H54 (cell line): Measurements from ENCODE around the gene RAD51.

ENCODE experiments used
- DNase-seq: peaks from one replicate; pipeline ENCODE4 v3.0.0; 2011; ENCODE audit warnings: low spot score, mixed read lengths; ENCODE audit not compliant: insufficient read length
- FAIRE-seq: peaks from 3 replicates; lab custom pipeline; 2011; peaks lifted over from hg19 to GRCh38; lab: Jason Lieb, UNC
- POLR2A ChIP-seq: IDR thresholded peaks from 2 replicates; pipeline ENCODE4 v1.6.1; 2011; ENCODE audit warnings: low read depth, mild to moderate bottlenecking, low read length

The RAD51 gene

GRCh38 chr15:40762919-40763800, 68.2 kb downstream of the RAD51 start:
- no peak for FAIRE-seq
- no peak for DNase-seq
- no peak for TF ChIP-seq POLR2A

DNA sequence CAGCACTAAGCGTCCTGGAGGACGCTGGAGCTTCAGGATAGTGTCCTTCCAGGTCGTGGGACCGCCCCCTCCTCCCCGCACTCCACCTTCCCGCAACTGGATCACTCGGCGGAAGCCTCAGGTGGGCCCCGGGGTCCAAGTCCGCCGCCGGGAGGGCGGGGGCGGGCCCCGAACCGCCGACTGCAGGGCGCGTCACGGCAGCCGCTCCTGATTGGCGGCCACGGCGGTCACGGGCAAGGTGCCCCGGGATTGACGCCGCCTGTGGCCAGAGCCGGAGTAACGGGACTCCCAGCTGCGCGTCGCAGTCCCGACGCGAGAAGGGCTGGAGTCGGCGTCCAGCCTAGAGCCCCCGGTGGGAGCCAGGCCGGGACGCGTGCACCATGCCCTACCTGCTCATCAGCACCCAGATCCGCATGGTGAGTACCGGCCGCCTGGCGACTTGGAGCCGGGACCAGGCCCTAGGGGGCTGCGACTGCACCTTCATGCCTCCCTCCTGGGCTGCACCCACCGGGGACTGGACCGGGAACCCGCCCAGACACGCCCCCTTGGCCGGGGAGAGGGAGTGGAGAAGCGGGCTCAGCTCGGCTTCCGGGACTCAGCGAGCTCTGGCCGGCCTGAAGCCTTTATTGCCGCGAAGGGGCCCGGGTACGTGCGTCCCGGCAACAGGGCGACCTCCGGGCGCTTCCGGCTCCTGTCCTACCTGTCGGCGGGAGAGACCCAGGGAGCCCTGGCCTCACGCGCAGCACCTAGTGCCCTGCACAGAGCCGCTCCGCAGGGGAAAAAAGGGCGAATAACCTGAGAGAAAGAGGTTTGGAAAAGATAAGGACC, 69.0 kb downstream of the RAD51 start, which contains the start of gene GCHFR:
GCHFR (plus strand) TSS at position 268 of the 828 bp plus-strand sequence; CDS start at position 381, 113 bp downstream.
- DNase-seq (no peak), FAIRE-seq (no peak)
- TF ChIP-seq POLR2A, result no peak

- no peak for TF ChIP-seq POLR2A
- DNase-seq (no peak), FAIRE-seq (no peak)
Measured at GRCh38 chr15:40764629-40765103, 69.7 kb downstream of the RAD51 start.

GRCh38 chr15:40766194-40766815, 71.3 kb downstream of the RAD51 start:
- FAIRE-seq (no peak), DNase-seq (no peak)
- no peak for TF ChIP-seq POLR2A

GRCh38 chr15:40766906-40767837, 72.2 kb downstream of the RAD51 start:
- DNase-seq (peak; percentile 81), FAIRE-seq (no peak)
- no peak for TF ChIP-seq POLR2A

DNA sequence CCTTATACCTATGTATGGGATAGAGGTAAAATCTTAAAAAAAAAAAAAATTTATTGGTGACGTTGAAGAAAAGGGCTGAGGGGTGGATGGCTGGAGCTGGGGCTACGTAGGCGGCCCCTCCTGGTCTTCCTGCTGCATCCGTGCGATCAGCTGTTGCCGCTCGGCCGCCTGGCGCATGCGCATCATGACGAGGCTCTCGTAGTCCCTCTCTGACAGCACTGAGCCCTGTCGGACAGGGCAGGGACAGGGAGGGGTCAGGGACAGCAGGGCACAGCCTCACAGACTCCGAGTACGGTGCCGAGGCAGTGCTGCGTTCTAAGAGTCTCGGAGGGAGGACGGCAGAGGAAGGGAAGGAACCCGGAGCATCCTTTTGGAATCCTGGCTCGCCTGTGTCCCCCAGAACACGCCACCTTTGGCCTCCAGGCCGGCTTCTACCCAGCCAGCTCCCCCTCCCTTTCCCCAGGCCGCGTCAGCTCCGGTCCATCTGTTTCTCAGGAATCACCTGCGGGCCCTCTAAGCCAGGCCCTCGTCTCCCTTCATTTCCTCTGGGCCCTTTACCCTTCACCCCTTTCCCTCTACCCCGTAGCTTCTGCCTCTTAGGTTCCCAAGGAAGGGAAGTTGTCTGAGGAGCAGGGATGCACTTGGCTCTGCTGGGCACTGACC, 73.0 kb downstream of the RAD51 start:
- TF ChIP-seq POLR2A, result no peak
- FAIRE-seq, result no peak
- DNase-seq, result no peak

GRCh38 chr15:40768521-40769273, 73.7 kb downstream of the RAD51 start:
- DNase-seq, result no peak
- TF ChIP-seq POLR2A, result no peak
- FAIRE-seq, result no peak

GRCh38 chr15:40769274-40770146, 74.5 kb downstream of the RAD51 start, which contains the start of gene C15orf62:
Gene C15orf62 (plus strand): TSS chr15:40769980. CDS start chr15:40770496, 516 bp downstream.
- DNase-seq, result peak; percentile 88
- TF ChIP-seq POLR2A, result no peak
- FAIRE-seq, result peak; percentile 53

DNA sequence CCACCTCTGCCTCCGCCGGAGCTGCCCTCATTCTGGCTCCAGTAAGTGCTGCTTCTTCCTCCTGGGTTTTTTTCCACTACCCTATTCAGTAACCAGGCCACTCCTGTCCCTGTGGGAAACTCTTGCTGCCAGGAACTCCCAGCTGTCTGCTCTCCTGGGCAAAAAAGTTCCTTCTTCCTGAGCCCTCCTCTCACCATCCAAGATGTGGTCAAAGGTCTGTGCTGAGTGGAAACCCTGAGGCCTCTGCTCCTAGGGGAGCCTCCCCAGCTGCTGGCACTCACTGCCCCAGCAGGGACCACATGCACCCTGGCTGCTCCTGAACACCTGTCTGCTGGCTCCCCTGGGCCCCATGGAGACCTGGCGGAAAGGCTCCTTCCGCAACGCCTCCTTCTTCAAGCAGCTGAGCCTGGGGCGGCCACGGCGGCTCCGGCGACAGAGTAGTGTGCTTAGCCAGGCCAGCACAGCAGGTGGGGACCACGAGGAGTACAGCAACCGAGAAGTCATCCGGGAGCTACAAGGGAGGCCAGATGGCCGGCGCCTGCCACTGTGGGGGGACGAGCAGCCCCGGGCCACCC, 75.3 kb downstream of the RAD51 start:
- DNase-seq (no peak), FAIRE-seq (no peak)
- TF ChIP-seq POLR2A, result no peak

- DNase-seq, result no peak
- no peak for TF ChIP-seq POLR2A
- FAIRE-seq, result no peak
Measured at GRCh38 chr15:40771242-40771641, 76.3 kb downstream of the RAD51 start.

DNA sequence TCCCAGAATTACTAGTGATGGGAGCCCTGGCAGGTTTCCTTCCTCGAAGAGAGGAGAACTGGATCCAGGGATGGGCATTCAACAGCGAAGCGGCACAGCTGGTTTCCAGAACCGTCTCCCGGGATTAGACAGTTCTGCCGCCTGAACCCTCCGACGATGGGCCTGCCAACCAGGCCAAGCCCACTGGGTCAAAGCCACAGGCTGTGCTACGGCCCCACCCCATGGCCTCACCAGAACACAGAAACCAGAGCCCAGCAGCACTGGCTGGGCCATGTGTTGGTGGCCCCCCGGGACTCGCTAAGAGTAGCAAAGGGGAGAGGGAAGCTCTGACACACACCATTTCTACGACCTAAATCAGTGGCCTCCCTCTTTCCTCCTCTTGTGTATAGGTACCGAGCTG, 77.0 kb downstream of the RAD51 start:
- DNase-seq, result no peak
- FAIRE-seq, result no peak
- TF ChIP-seq POLR2A, result no peak
